ENCODE results near the gene UROC1. TPM values are rescaled to one million over a fixed set of nuclear protein-coding genes. Genes with fewer than 3 reads are reported as not detected.

The UROC1 gene
- total RNA-seq, 1 donor from 2014 or later = not detected

GRCh38 chr3:126547721-126548120 is 30.1 kb upstream of the UROC1 start:
- DNase-seq (ENCODE audit: low spot score) = no peak

- DNase-seq (ENCODE audit: low spot score) = peak; percentile 65
Observed at GRCh38 chr3:126546549-126547239, 29.1 kb upstream of the UROC1 start.

- peak; percentile 30 for DNase-seq (ENCODE audit: low spot score)
Observed at GRCh38 chr3:126546013-126546412, 28.4 kb upstream of the UROC1 start.

GRCh38 chr3:126545544-126545943 is 28.0 kb upstream of the UROC1 start:
- peak; percentile 60 for DNase-seq (ENCODE audit: low spot score)

GRCh38 chr3:126544596-126545281 is 27.2 kb upstream of the UROC1 start:
- peak; percentile 79 for DNase-seq (ENCODE audit: low spot score)

- DNase-seq (ENCODE audit: low spot score) = peak; percentile 72
Observed at GRCh38 chr3:126543457-126544061, 26.0 kb upstream of the UROC1 start.

- peak; percentile 86 for DNase-seq (ENCODE audit: low spot score)
Observed at GRCh38 chr3:126542340-126543241, 25.0 kb upstream of the UROC1 start.

- DNase-seq (ENCODE audit: low spot score) = no peak
Observed at GRCh38 chr3:126541628-126542339, 24.2 kb upstream of the UROC1 start.

- DNase-seq (ENCODE audit: low spot score) = peak; percentile 84
Observed at GRCh38 chr3:126540951-126541627, 23.5 kb upstream of the UROC1 start.

- peak; percentile 35 for DNase-seq (ENCODE audit: low spot score)
Observed at GRCh38 chr3:126540342-126540849, 22.8 kb upstream of the UROC1 start.

- peak; percentile 45 for DNase-seq (ENCODE audit: low spot score)
Observed at GRCh38 chr3:126539558-126540250, 22.1 kb upstream of the UROC1 start.

GRCh38 chr3:126538966-126539365 is 21.4 kb upstream of the UROC1 start:
- peak; percentile 22 for DNase-seq (ENCODE audit: low spot score)

- peak; percentile 73 for DNase-seq (ENCODE audit: low spot score)
Observed at GRCh38 chr3:126538316-126538715, 20.7 kb upstream of the UROC1 start.

- DNase-seq (ENCODE audit: low spot score) = peak; percentile 69
Observed at GRCh38 chr3:126537730-126538281, 20.2 kb upstream of the UROC1 start.

- peak; percentile 81 for DNase-seq (ENCODE audit: low spot score)
Observed at GRCh38 chr3:126537116-126537729, 19.6 kb upstream of the UROC1 start.

- peak; percentile 33 for DNase-seq (ENCODE audit: low spot score)
Observed at GRCh38 chr3:126536126-126536525, 18.6 kb upstream of the UROC1 start.

GRCh38 chr3:126535636-126536035 is 18.1 kb upstream of the UROC1 start:
- peak; percentile 88 for DNase-seq (ENCODE audit: low spot score)

GRCh38 chr3:126534716-126535115 is 17.1 kb upstream of the UROC1 start:
- peak; percentile 57 for DNase-seq (ENCODE audit: low spot score)

Measured in mesenteric fat pad (tissue), 1 donor.